ENCODE measurements around the gene BAG5.

GRCh38 chr14:103594265-103594664 is 31.8 kb upstream of the BAG5 start:
- TF ChIP-seq GATA2 (IDR thresholded peaks at IDR 0.05; ENCODE audit: low read depth, low read length) (no peak), GATA3 (IDR thresholded peaks at IDR 0.05; ENCODE audit: low read depth, low read length) (no peak)

Data from SH-SY5Y (cell line).